Measurements from ENCODE around the gene ZNF552. TPM values are rescaled to one million over a fixed set of nuclear protein-coding genes. Genes with fewer than 3 reads are reported as not detected.

ZNF552 gene
- total and polyA plus RNA-seq, 2 of the 13 experiments (the other 11 are each of a cell fraction or from before 2014, with no cell fraction given): 8.1 to 16.6 TPM

GRCh38 chr19:57819475-57820148 is 4.9 kb upstream of the ZNF552 start (continued):
- TF ChIP-seq SNAPC4 (CRISPR knock-in tag; IDR thresholded peaks at IDR 0.05) (0 out of 2 replicates have a peak, but pooled peaks have one; percentile 40), LCORL (IDR thresholded peaks at IDR 0.05) (no peak), LCORL (CRISPR knock-in tag; IDR thresholded peaks at IDR 0.05) (peak; percentile 51), ZNF558 (CRISPR knock-in tag; IDR thresholded peaks at IDR 0.05; ENCODE audit: borderline replicate concordance) (no peak), ZNF672 (CRISPR knock-in tag; IDR thresholded peaks at IDR 0.05) (no peak), ZNF510 (CRISPR knock-in tag; IDR thresholded peaks at IDR 0.05; ENCODE audit: low read depth) (no peak), GLI4 (CRISPR knock-in tag; IDR thresholded peaks at IDR 0.05; ENCODE audit: borderline replicate concordance) (no peak), SMYD3 (CRISPR knock-in tag; IDR thresholded peaks at IDR 0.05) (peak; percentile 42; the same call in 1 of the 2 replicates), HMGXB4 (CRISPR knock-in tag; IDR thresholded peaks at IDR 0.05; ENCODE audit: borderline replicate concordance in 1 of 2, low read depth in 1 of 2) (peak in 1 of 2 experiments; percentile 86; a peak in 3 of 4 replicates), KDM6A (CRISPR knock-in tag; IDR thresholded peaks at IDR 0.05; ENCODE audit: low read depth) (no peak), ZFP1 (CRISPR knock-in tag; IDR thresholded peaks at IDR 0.05) (no peak; the same call in 1 of the 2 replicates), RXRA (CRISPR knock-in tag; IDR thresholded peaks at IDR 0.05) (peak; percentile 70), XBP1 (CRISPR knock-in tag; IDR thresholded peaks at IDR 0.05) (0 out of 2 replicates have a peak, but pooled peaks have one; percentile 52), RFX5 (IDR thresholded peaks at IDR 0.05; ENCODE audit: low read depth, low read length) (no peak; the same call in 1 of the 2 replicates), ZBTB7B (CRISPR knock-in tag; IDR thresholded peaks at IDR 0.05) (peak; percentile 87), SCMH1 (CRISPR knock-in tag; IDR thresholded peaks at IDR 0.05; ENCODE audit: borderline replicate concordance) (no peak), HHEX (CRISPR knock-in tag; IDR thresholded peaks at IDR 0.05) (no peak), FOXJ3 (CRISPR knock-in tag; IDR thresholded peaks at IDR 0.05; ENCODE audit: borderline replicate concordance) (peak; percentile 48; the same call in 1 of the 2 replicates), ZNF276 (CRISPR knock-in tag; IDR thresholded peaks at IDR 0.05; ENCODE audit: low read depth) (peak; percentile 56; the same call in 1 of the 2 replicates), ZNF768 (CRISPR knock-in tag; IDR thresholded peaks at IDR 0.05) (no peak; the same call in 1 of the 2 replicates)
